Measurements from ENCODE around the gene F7.
"Not testable (repeated sequence)": the region's sequence is repeated elsewhere in the genome, so short reads cannot be mapped to it uniquely, and the experiment has no call there.

F7 gene

GRCh38 chr13:113099142-113099541 lies 6.4 kb upstream of the F7 start:
- H3K4me3 ChIP-seq (IDR thresholded peaks at IDR 0.05; ENCODE audit: insufficient read depth, low read depth, low read length), result no peak overlapping the region
- H3K9ac ChIP-seq, result no peak overlapping the region
- no peak overlapping the region for H3K4me2 ChIP-seq
- no peaks in the 10 kb centered on the region for H3K79me2 ChIP-seq (ENCODE audit: insufficient read depth, low read depth)
- no peaks in the 10 kb centered on the region for H4K20me1 ChIP-seq (ENCODE audit: insufficient read depth)
- no peaks in the 10 kb centered on the region for H3K27me3 ChIP-seq (ENCODE audit: insufficient read depth, low read depth)
- H3K36me3 ChIP-seq (ENCODE audit: insufficient read depth), result no peaks in the 10 kb centered on the region
- no peaks in the 10 kb centered on the region for H3K4me1 ChIP-seq (ENCODE audit: low read depth, poor library complexity, severe bottlenecking)
- TF ChIP-seq CTCF (conservative IDR thresholded peaks at IDR 0.05; ENCODE audit: low read depth, low read length), result no peak
- no peak overlapping the region for H2AFZ ChIP-seq (ENCODE audit: low read depth)
- H3K27ac ChIP-seq, result no peak overlapping the region

- H4K20me1 ChIP-seq (ENCODE audit: insufficient read depth); H3K4me3 ChIP-seq (IDR thresholded peaks at IDR 0.05; ENCODE audit: insufficient read depth, low read depth, low read length); H3K36me3 ChIP-seq (ENCODE audit: insufficient read depth); H3K9ac ChIP-seq; H3K4me2 ChIP-seq; H3K27ac ChIP-seq; H3K4me1 ChIP-seq (ENCODE audit: low read depth, poor library complexity, severe bottlenecking); H2AFZ ChIP-seq (ENCODE audit: low read depth); H3K79me2 ChIP-seq (ENCODE audit: insufficient read depth, low read depth); H3K27me3 ChIP-seq (ENCODE audit: insufficient read depth, low read depth): not testable (repeated sequence)
These were observed 3.3 kb upstream of the F7 start for GRCh38 chr13:113102302-113102701.

- H3K4me2 ChIP-seq, result no peak overlapping the region
- no peak overlapping the region for H3K9ac ChIP-seq
- no peaks in the 10 kb centered on the region for H3K27me3 ChIP-seq (ENCODE audit: insufficient read depth, low read depth)
- no peak overlapping the region for H3K4me3 ChIP-seq (IDR thresholded peaks at IDR 0.05; ENCODE audit: insufficient read depth, low read depth, low read length)
- no peak for TF ChIP-seq CTCF (conservative IDR thresholded peaks at IDR 0.05; ENCODE audit: low read depth, low read length)
- H3K36me3 ChIP-seq (ENCODE audit: insufficient read depth), result no peaks in the 10 kb centered on the region
- H2AFZ ChIP-seq (ENCODE audit: low read depth), result no peak overlapping the region
- H3K79me2 ChIP-seq (ENCODE audit: insufficient read depth, low read depth), result no peaks in the 10 kb centered on the region
- no peaks in the 10 kb centered on the region for H3K4me1 ChIP-seq (ENCODE audit: low read depth, poor library complexity, severe bottlenecking)
- no peaks in the 10 kb centered on the region for H4K20me1 ChIP-seq (ENCODE audit: insufficient read depth)
- no peak overlapping the region for H3K27ac ChIP-seq
These were observed 2.9 kb upstream of the F7 start for GRCh38 chr13:113102727-113103126.

GRCh38 chr13:113103646-113104045 lies 1.9 kb upstream of the F7 start:
- Histone ChIP-seq H3K4me2 (no peak overlapping the region), H3K4me3 (IDR thresholded peaks at IDR 0.05; ENCODE audit: insufficient read depth, low read depth, low read length) (no peak overlapping the region), H3K4me1 (ENCODE audit: low read depth, poor library complexity, severe bottlenecking) (no peaks in the 10 kb centered on the region), H4K20me1 (ENCODE audit: insufficient read depth) (no peaks in the 10 kb centered on the region), H2AFZ (ENCODE audit: low read depth) (no peak overlapping the region), H3K27ac (no peak overlapping the region), H3K36me3 (ENCODE audit: insufficient read depth) (no peaks in the 10 kb centered on the region), H3K9ac (no peak overlapping the region), H3K27me3 (ENCODE audit: insufficient read depth, low read depth) (no peaks in the 10 kb centered on the region), H3K79me2 (ENCODE audit: insufficient read depth, low read depth) (no peaks in the 10 kb centered on the region)
- TF ChIP-seq CTCF (conservative IDR thresholded peaks at IDR 0.05; ENCODE audit: low read depth, low read length), result no peak

GRCh38 chr13:113105921-113106452 lies 396 bp downstream of the F7 start:
- H3K36me3 ChIP-seq (ENCODE audit: insufficient read depth), result no peaks in the 10 kb centered on the region
- no peaks in the 10 kb centered on the region for H3K4me1 ChIP-seq (ENCODE audit: low read depth, poor library complexity, severe bottlenecking)
- no peaks in the 10 kb centered on the region for H3K79me2 ChIP-seq (ENCODE audit: insufficient read depth, low read depth)
- no peak overlapping the region for H3K4me2 ChIP-seq
- H4K20me1 ChIP-seq (ENCODE audit: insufficient read depth), result no peaks in the 10 kb centered on the region
- H3K9ac ChIP-seq, result no peak overlapping the region
- no peak overlapping the region for H3K27ac ChIP-seq
- no peaks in the 10 kb centered on the region for H3K27me3 ChIP-seq (ENCODE audit: insufficient read depth, low read depth)
- no peak for TF ChIP-seq CTCF (conservative IDR thresholded peaks at IDR 0.05; ENCODE audit: low read depth, low read length)
- no peak overlapping the region for H2AFZ ChIP-seq (ENCODE audit: low read depth)
- H3K4me3 ChIP-seq (IDR thresholded peaks at IDR 0.05; ENCODE audit: insufficient read depth, low read depth, low read length), result no peak overlapping the region

Data from KMS-11 (cell line).